T-helper 22 cell (primary cell): Measurements from ENCODE around the gene CHD1.

Experiments
- DNase-seq: peaks from one replicate; pipeline ENCODE4 v3.0.0-alpha.2; 2020; ENCODE audit warnings: low read depth

Gene CHD1

GRCh38 chr5:98810206-98810605 is 118.6 kb downstream of the CHD1 start:
- DNase-seq: no peak

GRCh38 chr5:98807806-98808205 is 121.0 kb downstream of the CHD1 start:
- DNase-seq: no peak

GRCh38 chr5:98805070-98805469 is 123.7 kb downstream of the CHD1 start:
- DNase-seq: no peak

- DNase-seq: no peak
Measured at GRCh38 chr5:98804066-98804465, 124.7 kb downstream of the CHD1 start.
